GM10266 (cell line): ENCODE data around the gene SLC30A2.

Source experiments
- DNase-seq: peaks from one replicate; pipeline ENCODE4 v3.0.0; 2012; ENCODE audit errors: extremely low spot score
- CTCF ChIP-seq: IDR thresholded peaks from 2 replicates; pipeline ENCODE4 v1.5.1; 2012; ENCODE audit warnings: mild to moderate bottlenecking, low read depth; ENCODE audit not compliant: control insufficient read depth, insufficient read depth; ENCODE audit errors: missing control alignments

SLC30A2 gene

GRCh38 chr1:26078286-26079177 is 32.6 kb upstream of the SLC30A2 start:
- no peak for DNase-seq
- no peak for TF ChIP-seq CTCF

- DNase-seq, result no peak
- no peak for TF ChIP-seq CTCF
Measured at GRCh38 chr1:26077524-26077923, 31.6 kb upstream of the SLC30A2 start.

- no peak for DNase-seq
- TF ChIP-seq CTCF, result no peak
Measured at GRCh38 chr1:26075421-26076144, 29.7 kb upstream of the SLC30A2 start.

GRCh38 chr1:26072305-26072704 is 26.4 kb upstream of the SLC30A2 start:
- DNase-seq, result no peak
- no peak for TF ChIP-seq CTCF

GRCh38 chr1:26070963-26071342 is 25.0 kb upstream of the SLC30A2 start:
- no peak for DNase-seq
- TF ChIP-seq CTCF, result no peak

GRCh38 chr1:26070296-26070962 is 24.5 kb upstream of the SLC30A2 start:
- no peak for DNase-seq
- no peak for TF ChIP-seq CTCF
